Panc1 (cell line): Measurements from ENCODE around the gene A2ML1. TPM values are rescaled to one million over a fixed set of nuclear protein-coding genes. Genes with fewer than 3 reads are reported as not detected.

Experiments
- ATAC-seq: fragments of 200-7000 bp; cut with Tn5 transposase; 2 replicates; pipeline ENCODE4 v1.9.1; 2020; ENCODE audit warnings: mild to moderate bottlenecking, moderate library complexity
- BruUV-seq: library from RNA; stranded (reverse); fragments of 400-500 nt; replicated peaks from 2 replicates; lab custom pipeline; 2021; lab: Mats Ljungman, UMichigan
- CTCF ChIA-PET: fragments of 300-600 bp; sonication (Branson Sonifier 250); formaldehyde crosslinking; loops from one replicate; lab custom pipeline; 2022; ENCODE audit warnings: antibody characterized with exemption; lab: Charles Lee
- POLR2A ChIA-PET: fragments of 300-600 bp; sonication (Branson Sonifier 250); formaldehyde crosslinking; loops from one replicate; lab custom pipeline; 2022; ENCODE audit warnings: antibody characterized with exemption; lab: Charles Lee
- DNase-seq: peaks from one replicate; pipeline ENCODE4 v3.0.0-alpha.2; 2010; ENCODE audit warnings: low read depth, low spot score
- H3K27ac ChIP-seq: 2 replicates; pipeline ENCODE4 v1.5.1; 2011; ENCODE audit warnings: mild to moderate bottlenecking, low read length, inconsistent platforms
- H3K27me3 ChIP-seq: fragments of 200-500 bp; sonication (Bioruptor generic); 2 replicates; pipeline ENCODE4 v1.6.0; 2014; ENCODE audit warnings: low read length, inconsistent platforms; ENCODE audit not compliant: control insufficient read depth, insufficient read depth
- H3K36me3 ChIP-seq: fragments of 200-500 bp; sonication (Bioruptor generic); 2 replicates; pipeline ENCODE4 v1.5.1; 2014; ENCODE audit warnings: inconsistent platforms, mild to moderate bottlenecking, low read length, moderate library complexity; ENCODE audit not compliant: control insufficient read depth, insufficient read depth
- H3K4me1 ChIP-seq: 2 replicates; pipeline ENCODE4 v1.5.1; 2011; ENCODE audit warnings: inconsistent platforms, mild to moderate bottlenecking, low read length, moderate library complexity; ENCODE audit not compliant: control insufficient read depth, insufficient read depth
- H3K4me3 ChIP-seq, 2 experiments: 2 replicates each; pipeline ENCODE4 v1.5.1; 2011 to 2012; ENCODE audit warnings: low read depth in 2 of 2, low read length in 2 of 2, mild to moderate bottlenecking in 2 of 2, inconsistent platforms in 1 of 2, moderate library complexity in 1 of 2
- H3K9me3 ChIP-seq: fragments of 200-500 bp; sonication (Bioruptor generic); 2 replicates; pipeline ENCODE4 v1.5.1; 2014; ENCODE audit warnings: low read depth, mild to moderate bottlenecking, inconsistent platforms, low read length, moderate library complexity; ENCODE audit not compliant: control insufficient read depth, insufficient read depth
- POLR2AphosphoS5 ChIP-seq: IDR thresholded peaks from 2 replicates; pipeline ENCODE4 v1.6.1; 2012; ENCODE audit warnings: mild to moderate bottlenecking, low read depth, low read length, moderate library complexity
- SIN3A ChIP-seq: IDR thresholded peaks from 2 replicates; pipeline ENCODE4 v1.6.1; 2012; ENCODE audit warnings: low read depth, mild to moderate bottlenecking, low read length, moderate library complexity, borderline replicate concordance; ENCODE audit not compliant: insufficient read depth
- TCF7L2 ChIP-seq: IDR thresholded peaks from 2 replicates; pipeline ENCODE4 v1.6.1; 2011; ENCODE audit warnings: mild to moderate bottlenecking, low read depth, low read length, inconsistent platforms
- in situ Hi-C: cut with HindIII; loops from 2 replicates; pipeline ENCODE4 v1.10.0; 2016; ENCODE audit warnings: low sequenced_read_pairs, low pct_unique_long_range_greater_than_20kb
- intact Hi-C: fragments of 100-400 bp; cut with micrococcal nuclease; formaldehyde crosslinking; loops from one replicate; pipeline ENCODE4 v1.10.0; 2022; ENCODE audit not compliant: unreplicated experiment
- total RNA-seq: library from RNA; stranded (reverse); gene quantifications from one replicate; pipeline ENCODE4 v1.2.1, GENCODE V29; 2021; ENCODE audit not compliant: unreplicated experiment
- TF ChIP-seq, protein P1 (sequence below), 2 experiments: IDR thresholded peaks; 2 replicates each; pipeline ENCODE4 v1.6.1; 2011 to 2012; ENCODE audit warnings: low read depth in 2 of 2, control low read depth in 1 of 2, low read length in 1 of 2, mild to moderate bottlenecking in 1 of 2, moderate library complexity in 1 of 2; ENCODE audit not compliant: insufficient read depth in 1 of 2
- TF ChIP-seq, protein P2 (sequence below): fragments of 450-650 bp; IDR thresholded peaks from 2 replicates; pipeline ENCODE4 v1.5.1; 2017; ENCODE audit warnings: mild to moderate bottlenecking

Gene A2ML1
- total RNA-seq, 1 experiment from 2014 or later = not detected

DNA sequence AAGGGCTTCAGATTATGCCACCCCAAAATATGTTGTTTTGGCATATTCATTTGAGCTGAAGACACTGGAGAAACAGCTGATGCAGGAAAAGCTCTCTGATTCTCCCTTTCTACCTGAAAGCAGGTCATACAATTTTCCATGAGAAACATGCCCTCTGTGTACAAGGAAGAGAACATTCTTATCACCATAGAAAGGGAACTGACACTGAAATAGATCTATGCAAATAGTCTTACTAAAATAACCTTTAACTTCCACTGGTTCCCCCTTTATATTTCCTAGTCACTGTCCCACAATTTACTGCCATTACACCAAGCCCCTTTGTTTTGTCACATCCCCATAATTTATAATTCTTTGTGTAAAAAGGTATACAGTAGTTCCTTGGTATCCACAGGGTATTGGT lies 82.2 kb downstream of the A2ML1 start:
- POLR2A ChIA-PET = no interaction called here
- no TSS peak for BruUV-seq
- H3K9me3 ChIP-seq = no peaks in the 10 kb centered on the region
- intact Hi-C loops (no loop called here), in situ Hi-C loops (no loop called here)
- CTCF ChIA-PET = no interaction called here
- H3K27ac ChIP-seq = no peak overlapping the region
- H3K27me3 ChIP-seq = no peaks in the 10 kb centered on the region
- TF ChIP-seq, protein P1, sequence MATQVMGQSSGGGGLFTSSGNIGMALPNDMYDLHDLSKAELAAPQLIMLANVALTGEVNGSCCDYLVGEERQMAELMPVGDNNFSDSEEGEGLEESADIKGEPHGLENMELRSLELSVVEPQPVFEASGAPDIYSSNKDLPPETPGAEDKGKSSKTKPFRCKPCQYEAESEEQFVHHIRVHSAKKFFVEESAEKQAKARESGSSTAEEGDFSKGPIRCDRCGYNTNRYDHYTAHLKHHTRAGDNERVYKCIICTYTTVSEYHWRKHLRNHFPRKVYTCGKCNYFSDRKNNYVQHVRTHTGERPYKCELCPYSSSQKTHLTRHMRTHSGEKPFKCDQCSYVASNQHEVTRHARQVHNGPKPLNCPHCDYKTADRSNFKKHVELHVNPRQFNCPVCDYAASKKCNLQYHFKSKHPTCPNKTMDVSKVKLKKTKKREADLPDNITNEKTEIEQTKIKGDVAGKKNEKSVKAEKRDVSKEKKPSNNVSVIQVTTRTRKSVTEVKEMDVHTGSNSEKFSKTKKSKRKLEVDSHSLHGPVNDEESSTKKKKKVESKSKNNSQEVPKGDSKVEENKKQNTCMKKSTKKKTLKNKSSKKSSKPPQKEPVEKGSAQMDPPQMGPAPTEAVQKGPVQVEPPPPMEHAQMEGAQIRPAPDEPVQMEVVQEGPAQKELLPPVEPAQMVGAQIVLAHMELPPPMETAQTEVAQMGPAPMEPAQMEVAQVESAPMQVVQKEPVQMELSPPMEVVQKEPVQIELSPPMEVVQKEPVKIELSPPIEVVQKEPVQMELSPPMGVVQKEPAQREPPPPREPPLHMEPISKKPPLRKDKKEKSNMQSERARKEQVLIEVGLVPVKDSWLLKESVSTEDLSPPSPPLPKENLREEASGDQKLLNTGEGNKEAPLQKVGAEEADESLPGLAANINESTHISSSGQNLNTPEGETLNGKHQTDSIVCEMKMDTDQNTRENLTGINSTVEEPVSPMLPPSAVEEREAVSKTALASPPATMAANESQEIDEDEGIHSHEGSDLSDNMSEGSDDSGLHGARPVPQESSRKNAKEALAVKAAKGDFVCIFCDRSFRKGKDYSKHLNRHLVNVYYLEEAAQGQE (IDR thresholded peaks at IDR 0.05; ENCODE audit: insufficient read depth in 1 of 2, low read depth in 2 of 2, low read length in 1 of 2) = no peak
- no peak for TF ChIP-seq SIN3A
- no peak for TF ChIP-seq POLR2AphosphoS5
- TF ChIP-seq, protein P2, sequence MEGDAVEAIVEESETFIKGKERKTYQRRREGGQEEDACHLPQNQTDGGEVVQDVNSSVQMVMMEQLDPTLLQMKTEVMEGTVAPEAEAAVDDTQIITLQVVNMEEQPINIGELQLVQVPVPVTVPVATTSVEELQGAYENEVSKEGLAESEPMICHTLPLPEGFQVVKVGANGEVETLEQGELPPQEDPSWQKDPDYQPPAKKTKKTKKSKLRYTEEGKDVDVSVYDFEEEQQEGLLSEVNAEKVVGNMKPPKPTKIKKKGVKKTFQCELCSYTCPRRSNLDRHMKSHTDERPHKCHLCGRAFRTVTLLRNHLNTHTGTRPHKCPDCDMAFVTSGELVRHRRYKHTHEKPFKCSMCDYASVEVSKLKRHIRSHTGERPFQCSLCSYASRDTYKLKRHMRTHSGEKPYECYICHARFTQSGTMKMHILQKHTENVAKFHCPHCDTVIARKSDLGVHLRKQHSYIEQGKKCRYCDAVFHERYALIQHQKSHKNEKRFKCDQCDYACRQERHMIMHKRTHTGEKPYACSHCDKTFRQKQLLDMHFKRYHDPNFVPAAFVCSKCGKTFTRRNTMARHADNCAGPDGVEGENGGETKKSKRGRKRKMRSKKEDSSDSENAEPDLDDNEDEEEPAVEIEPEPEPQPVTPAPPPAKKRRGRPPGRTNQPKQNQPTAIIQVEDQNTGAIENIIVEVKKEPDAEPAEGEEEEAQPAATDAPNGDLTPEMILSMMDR = no peak
- TF ChIP-seq TCF7L2 = no peak
- H3K4me3 ChIP-seq = no peak overlapping the region
- no peak for DNase-seq
- H3K36me3 ChIP-seq = no peaks in the 10 kb centered on the region
- no peaks in the 10 kb centered on the region for H3K4me1 ChIP-seq
- no peak for ATAC-seq

DNA sequence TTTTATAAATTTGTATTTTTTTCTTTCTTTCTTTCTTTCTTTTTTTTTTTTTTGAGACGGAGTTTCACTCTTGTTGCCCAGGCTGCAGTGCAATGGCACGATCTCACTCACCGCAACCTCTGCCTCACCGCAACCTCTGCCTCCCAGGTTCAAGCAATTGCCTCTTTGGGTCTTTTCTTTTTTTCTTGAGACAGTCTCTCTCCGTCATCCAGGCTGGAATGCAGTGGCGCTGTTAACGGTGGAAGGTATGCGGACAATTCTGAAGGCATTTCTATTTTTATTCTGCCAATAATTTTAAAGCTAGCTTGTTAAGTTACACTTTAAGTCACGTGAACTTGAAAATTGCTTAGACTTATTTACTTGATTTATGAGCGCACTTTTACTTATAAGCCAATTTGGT lies 83.1 kb downstream of the A2ML1 start:
- TF ChIP-seq, protein P1 (IDR thresholded peaks at IDR 0.05; ENCODE audit: insufficient read depth in 1 of 2, low read depth in 2 of 2, low read length in 1 of 2) = no peak
- TF ChIP-seq TCF7L2 (no peak), POLR2AphosphoS5 (no peak), SIN3A (no peak)
- TF ChIP-seq, protein P2 = no peak
- Histone ChIP-seq H3K27ac (no peak overlapping the region), H3K4me1 (no peaks in the 10 kb centered on the region), H3K36me3 (no peaks in the 10 kb centered on the region), H3K27me3 (no peaks in the 10 kb centered on the region), H3K9me3 (no peaks in the 10 kb centered on the region), H3K4me3 (no peak overlapping the region)
- intact Hi-C loops = no loop called here
- POLR2A ChIA-PET = no interaction called here
- no TSS peak for BruUV-seq
- CTCF ChIA-PET = no interaction called here
- in situ Hi-C loops = no loop called here
- DNase-seq = no peak
- no peak for ATAC-seq
